ENCODE results near the gene RHCE.
"Not testable (repeated sequence)": the region's sequence is repeated elsewhere in the genome, so short reads cannot be mapped to it uniquely, and the experiment has no call there.

RHCE gene

GRCh38 chr1:25342846-25343245 is 77.8 kb downstream of the RHCE start:
- TF ChIP-seq CTCF (conservative IDR thresholded peaks at IDR 0.05; ENCODE audit: low read length), result no peak
- H3K4me3 ChIP-seq (ENCODE audit: low read length), result no peak overlapping the region

GRCh38 chr1:25341746-25342145 is 78.9 kb downstream of the RHCE start:
- DNase-seq (ENCODE audit: low read depth), result no peak
- no peak overlapping the region for H3K4me3 ChIP-seq (ENCODE audit: low read length)
- no peak for TF ChIP-seq CTCF (conservative IDR thresholded peaks at IDR 0.05; ENCODE audit: low read length)

More at GRCh38 chr1:25342846-25343245, 77.8 kb downstream of the RHCE start:
- peak; percentile 41 for DNase-seq (ENCODE audit: low read depth)

GRCh38 chr1:25338986-25339385 is 81.6 kb downstream of the RHCE start:
- no peak for TF ChIP-seq CTCF (conservative IDR thresholded peaks at IDR 0.05; ENCODE audit: low read length)
- peak overlapping the region; percentile 91 for H3K4me3 ChIP-seq (ENCODE audit: low read length)
- DNase-seq (ENCODE audit: low read depth), result no peak

- TF ChIP-seq CTCF (conservative IDR thresholded peaks at IDR 0.05; ENCODE audit: low read length), result no peak
- H3K4me3 ChIP-seq (ENCODE audit: low read length), result peak within 1 kb of the TSS; percentile 91
- peak; percentile 85 for DNase-seq (ENCODE audit: low read depth)
These were observed 82.2 kb downstream of the RHCE start, which contains the start of gene TMEM50A for GRCh38 chr1:25338188-25338981. TSS of gene TMEM50A (plus strand) at chr1:25338334. CDS start at chr1:25340487, 2,153 bp downstream.

GRCh38 chr1:25337483-25338187 is 83.0 kb downstream of the RHCE start:
- H3K4me3 ChIP-seq (ENCODE audit: low read length), result peak overlapping the region; percentile 69
- DNase-seq (ENCODE audit: low read depth), result not testable (repeated sequence)

GRCh38 chr1:25336922-25337354 is 83.7 kb downstream of the RHCE start:
- TF ChIP-seq CTCF (conservative IDR thresholded peaks at IDR 0.05; ENCODE audit: low read length), result peak; percentile 13; the same call in 1 of the 2 replicates
- not testable (repeated sequence) for DNase-seq (ENCODE audit: low read depth)
- peak overlapping the region; percentile 75 for H3K4me3 ChIP-seq (ENCODE audit: low read length)

- not testable (repeated sequence) for DNase-seq (ENCODE audit: low read depth); H3K4me3 ChIP-seq (ENCODE audit: low read length)
These were observed 90.7 kb downstream of the RHCE start for GRCh38 chr1:25329950-25330349.

- not testable (repeated sequence) for DNase-seq (ENCODE audit: low read depth); H3K4me3 ChIP-seq (ENCODE audit: low read length)
These were observed 91.3 kb downstream of the RHCE start for GRCh38 chr1:25329336-25329735.

- H3K4me3 ChIP-seq (ENCODE audit: low read length); DNase-seq (ENCODE audit: low read depth): not testable (repeated sequence)
These were observed 91.8 kb downstream of the RHCE start for GRCh38 chr1:25328791-25329185.

- not testable (repeated sequence) for DNase-seq (ENCODE audit: low read depth); H3K4me3 ChIP-seq (ENCODE audit: low read length)
These were observed 92.5 kb downstream of the RHCE start for GRCh38 chr1:25327864-25328790.

GRCh38 chr1:25324407-25324806 is 96.2 kb downstream of the RHCE start:
- not testable (repeated sequence) for DNase-seq (ENCODE audit: low read depth); H3K4me3 ChIP-seq (ENCODE audit: low read length)

- H3K4me3 ChIP-seq (ENCODE audit: low read length); DNase-seq (ENCODE audit: low read depth): not testable (repeated sequence)
These were observed 98.5 kb downstream of the RHCE start for GRCh38 chr1:25322127-25322526.
